ENCODE results near the gene SC5D.
A peak's percentile ranks its signal among the peaks of the same experiment; 100 is the strongest.

SC5D gene

DNA sequence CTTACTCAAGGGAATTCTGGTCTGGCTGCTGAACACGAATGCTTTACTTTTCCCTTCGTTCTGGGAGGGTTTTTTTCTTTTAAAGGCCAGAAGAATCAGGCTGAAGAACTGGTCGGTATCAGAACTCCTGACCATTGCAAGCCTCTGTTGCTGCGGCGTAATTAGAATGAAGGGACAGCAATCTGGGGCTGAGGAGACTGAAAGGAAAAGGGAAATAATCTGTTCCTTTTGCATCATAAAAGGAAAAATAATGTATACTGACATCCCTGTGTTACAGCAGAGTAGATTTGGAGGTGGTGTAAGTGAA, 670 bp downstream of the SC5D start:
- no peak for DNase-seq

DNA sequence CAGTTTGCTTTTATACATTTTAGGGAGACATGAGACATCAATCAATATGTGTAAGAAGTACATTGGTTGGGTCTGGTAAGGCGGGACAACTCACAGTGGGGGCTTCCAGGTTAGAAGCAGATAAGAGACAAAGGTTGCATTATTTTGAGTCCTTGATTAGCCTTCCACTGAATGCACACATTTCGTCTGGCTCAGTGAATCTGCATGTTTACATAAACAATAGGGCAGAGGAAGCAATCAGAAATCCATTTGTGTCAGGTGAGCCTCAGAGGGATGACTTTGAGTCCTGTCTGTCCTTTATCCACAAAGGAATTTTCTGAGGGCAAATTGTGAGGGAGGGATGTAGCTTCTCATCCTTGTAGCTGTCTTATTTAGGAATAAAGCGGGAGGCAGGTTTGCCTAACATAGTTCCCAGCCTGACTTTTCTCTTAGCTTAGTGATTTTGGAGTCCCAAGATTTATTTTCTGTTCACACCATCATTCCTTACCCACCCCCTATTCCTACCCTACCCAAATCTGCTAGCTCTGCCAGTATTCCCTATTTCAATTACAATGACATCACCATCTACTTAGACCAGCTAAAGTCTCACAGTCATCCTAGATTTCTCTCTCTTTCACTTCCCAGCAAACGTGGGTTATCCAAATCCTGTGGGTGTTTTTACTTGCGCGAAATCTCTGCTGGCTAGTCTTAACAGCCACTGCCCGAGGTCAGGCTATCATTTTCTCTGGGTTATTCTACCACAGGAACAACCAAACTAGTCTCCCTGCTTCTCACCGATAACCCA, 2.9 kb downstream of the SC5D start:
- DNase-seq = no peak

DNA sequence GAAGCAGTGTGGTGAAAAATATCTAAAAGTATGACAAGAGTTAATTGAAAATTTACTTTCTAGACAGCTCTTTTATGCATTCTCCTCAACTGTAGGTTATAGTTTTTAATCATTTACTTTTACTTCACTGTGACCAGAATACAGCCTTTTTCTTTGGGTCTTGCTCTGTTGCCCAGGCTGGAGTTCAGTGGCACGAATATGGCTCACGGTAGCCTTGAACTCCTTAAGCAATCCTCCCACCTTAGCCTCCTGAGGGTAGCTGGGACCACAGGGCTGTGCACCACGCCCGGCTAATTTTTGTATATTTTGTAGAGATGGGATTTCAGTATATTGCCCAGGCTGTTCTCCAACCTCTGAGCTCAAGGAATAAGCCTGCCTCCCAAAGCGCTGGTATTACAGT, 5.3 kb downstream of the SC5D start:
- no peak for DNase-seq

DNA sequence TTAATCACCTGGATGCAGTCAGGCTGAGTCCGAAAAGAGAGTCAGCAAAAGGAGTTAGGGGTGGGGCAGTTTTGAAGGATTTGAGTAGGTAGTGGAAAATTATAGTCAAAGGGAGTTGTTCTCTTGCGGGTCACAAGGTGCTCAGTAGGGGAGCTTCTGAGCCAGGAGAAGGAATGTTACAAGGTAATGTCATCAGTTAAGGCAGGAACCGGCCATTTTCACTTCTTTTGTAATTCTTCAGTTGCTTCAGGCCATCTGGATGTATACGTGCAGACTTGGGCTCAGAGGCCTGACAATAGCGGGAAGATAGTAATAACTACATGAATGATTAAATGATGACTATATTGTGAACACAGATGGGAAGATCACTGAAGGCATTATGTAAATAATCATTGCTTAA, 6.2 kb downstream of the SC5D start:
- no peak for DNase-seq

DNA sequence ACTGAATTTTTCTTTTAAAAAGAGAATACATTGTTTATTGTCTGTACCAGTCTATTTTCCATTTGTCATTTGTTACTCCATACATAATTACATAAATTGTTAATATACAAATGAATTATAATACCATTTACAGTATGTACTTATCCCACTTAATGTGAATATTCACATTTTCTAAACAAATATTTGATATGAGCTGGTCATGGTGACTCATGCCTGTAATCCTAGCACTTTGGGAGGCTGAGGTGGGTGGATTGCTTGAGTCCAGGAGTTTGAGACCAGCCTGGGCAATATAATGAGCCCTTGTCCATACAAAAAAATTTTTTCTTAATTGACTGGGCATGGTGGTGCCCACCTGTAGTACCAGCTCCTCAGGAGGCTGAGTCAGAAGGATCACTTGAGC, 6.8 kb downstream of the SC5D start:
- no peak for DNase-seq

DNA sequence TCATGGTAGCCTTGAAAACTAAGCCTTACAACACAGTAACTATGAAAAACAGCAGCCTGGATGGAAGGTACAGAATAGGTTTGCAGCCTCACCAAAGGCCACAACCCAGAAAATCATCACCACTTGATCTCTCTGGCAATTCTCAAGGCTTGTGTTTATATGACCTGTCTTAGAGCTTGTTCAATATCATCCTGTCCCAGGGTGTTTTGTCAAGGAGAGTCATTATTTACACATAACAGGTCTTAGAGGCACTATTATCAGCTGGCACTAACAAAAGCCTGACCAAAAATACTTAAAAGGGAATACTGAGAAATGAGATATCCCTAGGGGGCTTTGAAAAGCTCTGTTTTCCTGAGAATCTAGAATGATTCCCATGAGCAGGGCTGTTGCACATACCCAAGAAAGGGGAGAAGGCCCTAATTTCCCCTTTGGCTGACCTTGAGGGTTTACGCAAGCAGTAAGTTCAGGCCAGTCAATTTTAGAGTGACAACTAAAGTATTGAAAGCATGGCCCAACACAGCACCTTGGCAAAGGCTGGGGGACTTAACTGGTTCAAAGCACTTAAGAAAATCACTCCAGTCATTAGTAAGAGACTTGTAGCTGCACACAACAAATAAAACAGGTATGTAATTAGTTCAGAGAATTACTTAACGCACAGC, 7.9 kb downstream of the SC5D start:
- DNase-seq = no peak

DNA sequence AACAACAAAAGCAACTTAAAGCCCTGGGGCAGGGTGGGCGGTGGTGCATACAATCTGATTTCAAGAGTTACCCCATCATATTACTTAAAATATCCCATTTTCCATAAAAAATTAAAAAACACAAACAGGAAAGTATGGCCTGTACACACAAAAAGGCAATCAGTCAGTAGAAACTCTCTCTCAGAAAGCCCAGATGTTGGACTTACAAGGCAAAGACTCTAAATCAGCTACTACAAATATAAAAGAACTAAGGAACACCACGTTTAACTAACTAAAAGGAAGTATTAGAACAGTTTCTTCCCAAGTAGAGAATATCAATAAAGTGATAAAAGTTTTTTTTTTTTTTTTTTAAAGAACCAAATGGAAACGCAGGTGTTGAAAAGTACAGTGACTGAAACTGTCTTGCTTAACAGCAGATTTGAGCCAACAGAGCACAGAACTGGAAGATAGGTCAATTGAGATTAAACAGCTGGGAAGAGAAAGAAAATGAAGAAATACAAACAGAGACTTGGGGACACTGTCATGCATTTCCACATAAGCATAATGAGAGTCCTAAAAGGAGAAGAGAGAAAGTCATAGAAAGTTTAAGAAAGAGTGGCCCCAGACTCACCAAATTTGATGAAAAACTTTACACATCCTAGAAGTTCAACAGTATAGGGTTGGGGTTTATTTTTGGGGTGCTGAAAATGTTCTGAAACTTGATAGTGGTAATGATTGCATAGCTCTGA, 8.6 kb downstream of the SC5D start:
- no peak for DNase-seq

DNA sequence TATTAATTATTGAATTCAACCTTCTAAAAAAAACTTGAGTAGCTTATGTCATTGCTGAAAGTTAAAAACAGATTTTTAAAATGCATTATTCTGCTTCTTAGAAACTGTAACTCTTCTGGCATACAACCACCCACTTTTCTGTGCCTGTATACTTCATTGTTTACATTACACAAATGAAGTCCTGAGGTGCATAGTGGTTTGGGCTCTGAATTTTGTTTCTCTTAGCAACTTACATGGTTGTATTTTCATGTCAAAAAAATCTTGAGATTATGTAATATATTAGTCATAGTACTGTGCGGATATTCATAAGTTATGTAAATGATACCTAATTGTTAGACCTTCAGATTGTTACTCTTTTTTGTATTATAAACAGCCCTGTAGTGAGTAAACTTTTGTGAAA, 12.2 kb downstream of the SC5D start:
- no peak for DNase-seq

DNA sequence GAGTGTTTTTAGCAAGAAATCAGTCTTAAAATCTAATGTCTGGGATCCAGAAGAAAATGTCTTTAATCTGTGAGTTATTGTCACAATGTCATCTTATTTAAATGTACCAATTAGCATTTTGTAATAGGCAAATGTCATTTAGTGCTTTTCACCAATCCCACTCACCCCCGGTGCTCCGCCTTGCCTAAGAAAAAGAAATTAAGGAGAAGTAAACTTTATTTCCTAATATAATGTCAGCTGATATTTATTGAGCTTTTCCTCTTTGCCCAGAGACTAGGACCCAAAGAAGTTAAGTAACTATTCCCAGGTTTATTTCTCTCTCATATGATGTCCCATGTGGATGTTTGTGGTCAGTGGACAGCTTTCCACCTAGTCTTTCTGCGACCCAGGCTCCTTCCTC, 16.2 kb downstream of the SC5D start:
- no peak for DNase-seq

DNA sequence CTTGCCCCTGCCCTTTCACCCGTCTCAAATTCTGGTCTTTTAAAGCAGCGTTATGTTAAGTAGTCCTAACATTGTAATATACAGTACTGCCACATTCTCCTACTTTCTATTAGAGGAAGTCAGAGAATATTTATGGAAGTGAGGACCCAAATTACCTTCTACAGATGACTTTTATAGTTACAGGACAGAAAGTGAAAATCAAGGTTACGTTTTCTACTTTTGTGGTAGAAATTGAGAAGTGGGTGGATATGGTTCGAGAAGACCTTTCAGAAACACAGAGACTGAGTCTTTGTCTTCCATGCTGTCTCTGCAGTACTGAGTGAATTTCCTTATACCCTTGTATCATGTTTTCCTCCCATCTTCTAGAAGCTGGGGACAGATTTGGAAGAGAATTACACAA, 17.1 kb downstream of the SC5D start:
- DNase-seq = no peak

DNA sequence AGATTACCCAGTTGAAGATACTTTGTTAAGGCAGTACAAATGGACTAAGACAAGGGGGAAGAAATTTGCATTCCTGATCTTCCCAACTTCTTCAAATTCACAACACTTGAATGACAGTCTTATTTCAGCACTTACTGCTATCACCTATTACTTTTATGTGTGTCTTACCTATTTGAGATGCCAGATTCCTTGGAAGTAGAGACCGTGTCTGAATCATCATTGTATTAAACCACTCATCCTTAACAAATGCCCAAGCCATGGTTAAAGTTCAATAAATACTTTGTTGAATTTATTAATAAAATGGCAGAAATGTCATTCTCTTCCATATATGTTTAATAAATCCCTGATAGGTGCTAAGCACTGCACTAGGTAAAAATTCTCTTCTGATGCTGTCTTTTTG, 18.3 kb downstream of the SC5D start:
- no peak for DNase-seq

DNA sequence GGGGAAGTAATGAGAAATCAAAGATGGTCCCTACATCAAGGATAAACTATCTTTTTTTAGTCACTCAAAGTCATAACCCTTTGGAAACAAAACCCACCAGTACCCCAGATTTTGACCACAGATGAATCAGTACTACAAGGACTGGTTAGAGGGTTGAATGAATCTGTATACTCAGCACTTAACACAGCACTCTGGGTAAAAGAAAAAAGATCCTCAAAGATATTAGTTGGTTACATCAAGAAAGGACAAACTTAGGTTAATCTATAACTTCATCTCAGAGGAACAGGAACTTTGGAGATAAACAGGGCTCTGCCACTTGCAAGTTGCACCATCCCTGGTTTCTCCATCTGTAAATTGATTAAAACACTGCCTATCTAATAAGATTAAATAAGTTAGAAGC, 18.8 kb downstream of the SC5D start:
- DNase-seq = no peak

DNA sequence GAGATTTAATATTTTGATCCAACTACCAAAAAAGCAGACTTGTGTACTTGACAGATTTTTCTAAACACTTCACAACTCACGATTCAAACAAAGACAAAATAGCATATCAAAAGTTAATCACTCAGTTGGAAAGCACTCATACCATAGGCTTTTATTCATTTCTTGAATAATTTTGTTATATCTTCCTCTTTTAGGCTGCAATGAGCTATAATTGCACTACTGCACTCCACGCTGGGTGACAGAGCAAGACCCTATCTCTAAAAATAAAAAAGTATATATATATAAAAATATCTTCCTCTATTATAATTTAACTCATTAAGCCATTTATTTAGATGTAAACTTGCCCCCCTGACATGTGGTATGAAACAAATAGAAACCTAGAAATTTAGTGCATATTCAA, 19.9 kb downstream of the SC5D start:
- DNase-seq = no peak

DNA sequence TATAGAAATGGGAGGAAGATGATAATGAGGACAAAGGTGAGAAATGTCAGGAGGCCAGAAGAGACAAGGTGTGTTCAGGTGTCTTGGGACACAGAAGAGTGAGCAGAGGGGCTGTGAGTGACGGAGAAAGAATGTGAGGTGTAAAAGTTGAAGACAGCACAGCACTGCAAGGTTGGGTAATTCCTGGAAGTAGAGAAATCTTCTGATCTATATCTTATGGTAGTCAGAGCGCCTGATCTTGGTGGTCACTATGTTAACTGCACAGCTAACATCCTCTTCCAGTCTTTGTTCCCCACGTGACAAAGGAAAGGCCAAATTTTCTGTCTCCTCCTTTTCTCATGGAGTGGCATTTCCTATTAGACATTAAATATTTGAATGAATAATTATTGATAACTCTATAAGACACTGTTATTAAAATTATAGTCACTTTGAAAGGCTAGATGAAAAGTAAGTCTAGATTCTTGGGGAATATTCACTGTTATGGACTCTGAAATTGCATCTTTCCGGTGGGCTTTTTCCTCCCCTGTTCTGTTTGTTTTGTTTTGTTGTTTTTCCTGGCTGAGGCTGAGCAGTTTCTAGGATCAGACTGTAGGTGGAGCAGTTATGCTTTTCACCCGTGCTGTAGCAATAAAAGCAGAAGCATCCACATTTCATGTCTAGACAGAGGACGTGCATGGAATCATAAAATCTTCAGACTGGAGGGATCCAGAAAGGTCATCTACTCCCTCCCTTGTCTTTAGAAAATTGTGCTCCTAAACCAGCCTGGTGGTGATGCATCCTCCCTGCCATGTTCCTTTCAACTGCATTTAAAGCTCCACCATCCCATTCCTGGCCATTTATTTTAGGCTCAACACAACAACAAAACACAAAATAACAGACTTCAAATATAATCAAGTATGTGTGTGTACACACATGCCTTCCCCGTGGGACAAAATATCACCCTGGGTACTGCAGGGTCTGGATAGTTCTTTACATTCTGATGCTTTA, 26.6 kb downstream of the SC5D start:
- peak; percentile 49 for DNase-seq

DNA sequence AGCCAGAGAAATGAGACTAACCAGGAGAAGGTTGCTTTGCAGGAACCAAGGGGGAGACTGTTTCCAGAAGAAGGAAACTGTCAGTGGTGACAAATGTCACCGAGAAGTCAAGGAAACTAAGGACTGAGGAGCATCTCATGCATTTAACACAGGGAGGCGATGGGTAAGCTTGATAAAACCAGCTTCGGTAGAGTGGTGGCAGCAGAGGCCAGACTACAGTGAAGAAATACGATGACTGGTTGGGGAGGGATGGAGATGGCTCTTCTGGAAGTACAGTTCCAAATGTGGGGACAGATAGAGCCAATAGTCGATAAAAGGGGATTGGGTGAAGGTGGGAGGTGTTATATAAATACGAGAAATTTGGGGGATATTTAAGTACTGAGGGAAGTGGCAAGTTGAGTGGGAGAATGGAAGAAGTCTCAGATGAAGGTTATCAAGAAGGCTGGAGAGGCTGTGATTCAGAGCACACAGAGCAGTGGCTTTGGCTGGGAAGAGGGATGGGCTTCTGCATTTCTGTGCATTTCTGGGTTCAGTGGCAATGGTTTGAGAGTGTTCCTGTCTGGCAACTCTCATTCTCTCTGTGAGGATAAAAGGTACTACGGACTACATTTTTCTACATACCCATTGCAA, 29.2 kb downstream of the SC5D start:
- DNase-seq = no peak

DNA sequence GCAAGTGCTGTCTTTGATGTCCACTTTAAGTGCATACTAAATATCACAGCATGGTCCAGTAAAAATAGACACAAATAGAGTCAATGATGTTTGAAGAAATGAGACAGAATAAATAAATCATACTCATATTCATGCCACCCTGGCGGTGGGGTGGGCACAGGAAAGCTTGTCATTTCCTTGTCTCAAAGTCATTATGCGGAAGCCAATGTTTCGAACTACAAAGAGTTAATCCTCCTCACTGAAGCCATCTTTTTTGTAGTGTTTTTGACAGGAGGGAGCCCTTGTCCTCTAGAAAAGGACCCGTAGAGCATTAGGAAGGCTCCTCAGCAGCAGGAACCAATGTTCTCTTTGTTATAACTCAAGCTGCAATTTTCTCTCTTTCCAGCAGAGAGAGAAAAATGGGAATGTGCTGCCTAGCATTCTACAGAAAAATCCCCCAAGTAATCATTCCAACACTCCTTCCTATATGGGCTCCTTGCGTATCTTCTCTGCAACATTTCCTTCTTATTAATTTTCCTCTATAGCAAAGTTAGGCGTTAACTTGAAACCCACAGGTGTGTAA, 30.6 kb downstream of the SC5D start:
- DNase-seq = no peak

DNA sequence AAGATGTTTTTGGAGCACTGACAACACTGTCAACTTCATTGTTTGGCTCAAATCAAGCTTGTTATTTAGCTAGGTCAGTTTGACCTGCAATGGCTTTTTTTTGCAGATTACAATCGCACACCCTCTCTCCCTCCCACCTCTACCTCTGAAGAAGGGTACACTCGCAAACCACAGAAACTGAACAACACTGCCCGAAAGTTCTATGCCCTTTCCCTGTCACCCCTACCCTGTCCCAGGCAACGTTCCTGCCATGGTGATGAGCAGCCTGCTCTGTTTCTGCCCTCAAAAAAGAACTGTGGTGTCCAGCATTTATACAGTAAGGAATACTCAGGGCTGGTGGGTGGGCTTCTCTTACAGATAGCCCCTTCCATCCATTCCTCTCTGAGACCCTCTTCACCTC, 33.7 kb downstream of the SC5D start:
- DNase-seq = no peak

DNA sequence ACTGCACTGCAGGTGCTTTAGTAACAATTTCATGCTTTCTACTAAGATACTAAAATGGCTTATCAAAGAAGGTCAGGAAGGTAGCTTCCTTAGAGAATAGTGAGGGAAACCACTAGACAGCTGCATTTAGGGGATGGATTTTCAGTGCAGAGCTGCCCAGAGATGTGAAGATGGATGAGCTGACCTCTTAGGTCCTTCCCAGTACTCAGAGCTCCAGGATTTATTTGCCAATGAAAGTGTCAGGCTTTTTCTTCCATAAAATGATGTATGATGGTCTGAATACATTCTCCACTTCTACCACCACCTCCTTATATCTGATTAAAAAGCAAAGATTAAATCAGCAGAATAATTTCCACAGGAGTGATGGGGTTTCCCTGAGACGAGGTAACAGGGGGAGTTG, 35.0 kb downstream of the SC5D start:
- DNase-seq = no peak

DNA sequence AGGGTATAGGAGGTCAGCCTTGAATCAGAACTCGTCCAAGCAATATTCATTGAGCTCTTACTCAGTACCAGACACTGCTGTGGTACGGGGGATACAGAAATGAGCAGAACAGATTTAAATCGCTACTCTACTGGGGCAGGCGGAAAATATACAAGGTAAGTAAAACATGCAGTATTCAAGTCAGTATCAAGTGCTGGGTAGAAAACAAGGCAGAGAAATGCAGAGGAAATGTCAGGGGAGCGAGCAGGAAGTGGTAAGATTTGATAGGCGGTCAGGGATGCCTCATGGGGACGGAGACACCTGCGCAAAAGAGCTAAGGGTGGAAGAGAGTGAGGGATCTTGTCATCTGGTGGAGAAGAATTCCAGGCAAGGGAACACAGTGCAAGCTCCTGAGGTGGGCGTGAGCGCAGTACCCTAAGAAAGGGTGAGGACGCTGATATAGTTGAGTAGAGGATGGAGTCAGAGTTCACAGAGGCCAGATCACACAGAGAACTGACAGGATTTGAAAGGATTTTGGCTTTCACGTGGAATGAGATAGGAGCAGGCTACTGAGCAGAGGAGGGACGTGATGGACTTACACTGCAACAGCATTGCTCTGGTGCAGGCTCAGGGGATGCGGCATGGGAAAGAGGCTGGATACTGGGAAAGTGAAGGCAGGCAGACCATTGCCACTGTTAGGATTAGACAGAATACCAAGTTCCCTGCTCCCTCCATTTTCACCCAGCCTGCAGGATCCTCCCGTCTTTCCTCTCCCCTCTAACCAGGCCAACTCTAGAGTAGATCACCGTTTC, 35.8 kb downstream of the SC5D start:
- DNase-seq = no peak

DNA sequence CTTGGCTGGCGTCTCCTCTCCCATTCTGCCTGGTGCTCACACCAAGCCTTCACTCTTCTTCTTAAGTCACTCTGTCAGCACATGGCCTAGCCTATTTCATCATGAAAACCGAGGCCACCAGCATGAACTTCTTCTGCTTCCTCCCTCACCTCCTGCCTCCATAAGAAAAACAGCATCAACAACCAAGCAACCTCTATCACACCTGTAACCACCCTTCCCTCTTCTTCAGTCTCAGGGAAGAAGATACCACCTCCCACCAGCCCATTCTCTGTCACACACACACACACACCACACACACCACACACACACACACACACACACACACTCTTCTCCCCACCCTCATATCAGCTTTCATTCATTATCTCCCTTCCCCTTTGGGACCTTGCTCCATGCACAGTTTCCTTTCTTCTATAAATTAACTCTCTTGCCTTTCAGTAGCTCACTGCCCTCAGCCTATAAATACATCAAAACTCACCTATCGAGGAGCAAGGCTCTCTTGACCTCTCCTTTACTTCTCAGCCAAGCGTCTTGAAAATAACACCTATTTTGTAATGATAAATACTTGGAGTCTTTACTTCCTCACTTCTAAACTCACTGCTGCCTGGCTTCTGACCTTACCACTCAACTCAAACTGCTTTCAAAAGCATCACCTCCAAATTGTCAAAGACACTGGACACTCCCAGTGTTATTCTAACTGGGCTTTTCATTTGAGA, 36.6 kb downstream of the SC5D start:
- DNase-seq = no peak

Data from SHP77 treated with DMSO at 0.1 percent for 48 hours (cell line).